ENCODE results near the gene PCDHGA3.
"Not testable (repeated sequence)": the region's sequence is repeated elsewhere in the genome, so short reads cannot be mapped to it uniquely, and the experiment has no call there.

PCDHGA3 gene

GRCh38 chr5:141383345-141383744, 39.7 kb downstream of the PCDHGA3 start:
- no peak for DNase-seq

DNA sequence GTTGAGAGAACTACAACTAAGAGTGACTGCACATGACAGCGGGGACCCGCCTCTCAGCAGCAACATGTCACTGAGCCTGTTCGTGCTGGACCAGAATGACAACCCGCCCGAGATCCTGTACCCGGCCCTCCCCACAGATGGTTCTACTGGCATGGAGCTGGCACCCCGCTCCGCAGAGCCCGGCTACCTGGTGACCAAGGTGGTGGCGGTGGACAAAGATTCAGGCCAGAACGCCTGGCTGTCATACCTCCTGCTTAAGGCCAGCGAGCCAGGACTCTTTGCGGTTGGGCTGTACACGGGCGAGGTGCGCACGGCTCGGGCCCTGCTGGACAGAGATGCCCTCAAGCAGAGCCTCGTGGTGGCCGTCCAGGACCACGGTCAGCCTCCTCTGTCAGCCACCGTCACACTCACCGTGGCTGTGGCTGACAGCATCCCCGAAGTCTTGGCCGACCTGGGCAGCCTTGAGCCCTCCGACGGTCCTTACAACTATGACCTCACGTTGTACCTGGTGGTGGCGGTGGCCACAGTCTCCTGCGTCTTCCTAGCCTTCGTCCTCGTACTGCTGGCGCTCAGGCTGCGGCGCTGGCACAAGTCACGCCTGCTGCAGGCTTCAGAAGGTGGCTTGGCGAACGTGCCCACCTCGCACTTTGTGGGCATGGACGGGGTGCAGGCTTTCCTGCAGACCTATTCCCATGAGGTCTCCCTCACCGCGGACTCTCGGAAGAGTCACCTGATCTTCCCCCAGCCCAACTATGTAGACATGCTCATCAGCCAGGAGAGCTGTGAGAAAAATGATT, 41.0 kb downstream of the PCDHGA3 start:
- DNase-seq, result no peak

DNA sequence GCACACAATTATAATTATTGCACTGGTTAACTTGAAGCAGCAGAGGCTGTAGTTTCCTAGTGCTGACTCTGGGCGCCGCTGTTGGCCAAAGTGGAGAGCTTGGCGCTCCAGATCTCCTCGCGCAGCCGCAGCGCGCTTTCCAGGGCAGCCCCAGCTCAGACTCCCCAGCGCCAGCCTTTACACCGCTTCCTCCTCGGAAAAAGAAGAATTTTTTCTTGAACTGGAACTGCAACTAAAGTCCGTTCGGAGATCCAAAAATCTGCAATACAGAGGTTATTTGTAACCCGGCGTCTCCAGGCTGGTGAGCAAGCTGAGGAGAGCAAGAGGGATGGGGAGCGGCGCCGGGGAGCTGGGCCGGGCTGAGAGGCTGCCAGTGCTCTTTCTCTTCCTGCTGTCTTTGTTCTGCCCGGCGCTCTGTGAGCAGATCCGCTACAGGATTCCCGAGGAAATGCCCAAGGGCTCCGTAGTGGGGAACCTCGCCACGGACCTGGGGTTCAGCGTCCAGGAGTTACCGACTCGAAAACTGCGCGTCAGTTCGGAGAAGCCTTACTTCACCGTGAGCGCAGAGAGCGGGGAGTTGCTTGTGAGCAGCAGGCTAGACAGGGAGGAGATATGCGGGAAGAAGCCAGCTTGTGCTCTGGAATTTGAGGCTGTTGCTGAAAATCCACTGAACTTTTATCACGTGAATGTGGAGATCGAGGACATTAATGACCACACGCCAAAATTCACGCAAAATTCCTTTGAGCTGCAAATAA, 44.1 kb downstream of the PCDHGA3 start, which contains the start of gene PCDHGB4:
Gene PCDHGB4, plus strand, starts transcription at position 142 of the 755 bp plus-strand sequence. Its CDS starts 187 bp downstream, at position 329.
- not testable (repeated sequence) for DNase-seq

DNA sequence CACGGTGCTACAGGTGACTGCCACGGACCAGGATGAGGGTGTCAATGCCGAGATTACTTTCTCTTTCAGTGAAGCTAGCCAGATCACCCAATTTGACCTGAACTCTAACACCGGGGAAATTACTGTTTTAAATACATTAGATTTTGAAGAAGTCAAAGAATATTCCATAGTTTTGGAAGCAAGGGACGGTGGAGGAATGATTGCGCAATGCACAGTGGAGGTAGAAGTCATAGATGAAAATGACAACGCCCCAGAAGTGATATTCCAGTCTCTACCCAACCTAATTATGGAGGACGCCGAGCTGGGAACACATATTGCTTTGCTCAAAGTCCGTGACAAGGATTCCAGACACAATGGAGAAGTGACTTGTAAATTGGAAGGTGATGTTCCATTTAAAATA, 45.0 kb downstream of the PCDHGA3 start:
- DNase-seq, result no peak

DNA sequence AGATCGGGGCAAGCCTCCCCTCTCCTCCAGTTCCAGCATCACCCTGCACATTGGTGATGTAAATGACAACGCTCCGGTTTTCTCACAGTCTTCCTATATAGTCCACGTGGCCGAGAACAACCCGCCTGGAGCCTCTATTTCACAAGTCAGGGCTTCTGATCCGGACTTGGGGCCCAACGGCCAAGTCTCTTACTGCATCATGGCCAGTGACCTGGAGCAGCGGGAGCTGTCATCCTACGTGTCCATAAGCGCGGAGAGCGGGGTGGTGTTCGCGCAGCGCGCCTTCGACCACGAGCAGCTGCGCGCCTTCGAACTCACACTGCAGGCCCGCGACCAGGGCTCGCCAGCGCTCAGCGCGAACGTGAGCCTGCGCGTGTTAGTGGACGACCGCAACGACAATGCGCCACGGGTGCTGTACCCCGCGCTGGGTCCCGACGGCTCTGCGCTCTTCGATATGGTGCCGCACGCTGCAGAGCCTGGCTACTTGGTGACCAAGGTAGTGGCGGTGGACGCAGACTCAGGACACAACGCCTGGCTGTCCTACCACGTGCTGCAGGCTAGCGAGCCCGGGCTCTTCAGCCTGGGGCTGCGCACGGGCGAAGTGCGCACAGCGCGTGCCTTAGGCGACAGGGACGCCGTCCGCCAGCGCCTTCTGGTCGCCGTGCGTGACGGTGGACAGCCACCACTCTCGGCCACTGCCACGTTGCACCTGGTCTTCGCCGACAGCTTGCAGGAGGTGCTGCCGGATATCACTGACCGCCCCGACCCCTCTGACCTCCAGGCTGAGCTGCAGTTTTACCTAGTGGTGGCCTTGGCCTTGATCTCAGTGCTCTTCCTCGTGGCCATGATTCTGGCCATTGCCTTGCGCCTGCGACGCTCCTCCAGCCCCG, 45.8 kb downstream of the PCDHGA3 start:
- DNase-seq, result no peak

DNA sequence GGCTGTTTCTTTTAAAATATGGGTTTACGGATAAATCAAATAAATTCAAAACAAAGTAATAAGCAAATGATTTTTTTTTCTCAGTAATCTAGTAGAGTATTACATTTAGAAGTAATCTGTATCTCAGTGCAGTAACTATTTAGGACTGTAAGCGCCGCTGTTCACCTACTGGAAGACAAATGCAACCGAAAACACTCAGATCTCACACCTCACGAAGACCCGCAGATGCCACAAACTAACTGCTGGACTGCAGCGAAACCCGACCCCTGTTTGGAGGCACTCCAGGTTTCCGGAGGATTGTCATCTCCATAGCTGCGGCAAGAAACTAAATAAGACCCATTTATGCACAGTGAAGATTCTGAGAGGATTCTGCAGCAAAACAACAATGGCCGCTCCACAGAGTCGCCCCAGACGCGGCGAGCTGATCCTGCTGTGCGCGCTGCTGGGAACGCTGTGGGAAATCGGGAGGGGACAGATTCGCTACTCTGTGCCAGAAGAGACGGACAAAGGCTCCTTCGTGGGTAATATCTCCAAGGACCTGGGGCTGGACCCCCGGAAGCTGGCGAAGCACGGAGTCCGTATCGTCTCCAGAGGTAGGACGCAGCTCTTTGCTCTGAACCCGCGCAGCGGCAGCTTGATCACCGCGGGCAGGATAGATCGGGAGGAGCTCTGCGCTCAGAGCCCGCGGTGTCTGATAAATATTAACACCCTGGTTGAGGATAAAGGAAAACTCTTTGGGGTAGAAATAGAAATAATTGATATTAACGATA, 49.0 kb downstream of the PCDHGA3 start, which contains the start of gene PCDHGA8:
Gene PCDHGA8, plus strand, starts transcription at position 205 of the 770 bp plus-strand sequence. Its CDS starts 181 bp downstream, at position 386.
- no peak for DNase-seq

- no peak for DNase-seq
Measured at GRCh38 chr5:141393267-141393666, 49.6 kb downstream of the PCDHGA3 start.

DNA sequence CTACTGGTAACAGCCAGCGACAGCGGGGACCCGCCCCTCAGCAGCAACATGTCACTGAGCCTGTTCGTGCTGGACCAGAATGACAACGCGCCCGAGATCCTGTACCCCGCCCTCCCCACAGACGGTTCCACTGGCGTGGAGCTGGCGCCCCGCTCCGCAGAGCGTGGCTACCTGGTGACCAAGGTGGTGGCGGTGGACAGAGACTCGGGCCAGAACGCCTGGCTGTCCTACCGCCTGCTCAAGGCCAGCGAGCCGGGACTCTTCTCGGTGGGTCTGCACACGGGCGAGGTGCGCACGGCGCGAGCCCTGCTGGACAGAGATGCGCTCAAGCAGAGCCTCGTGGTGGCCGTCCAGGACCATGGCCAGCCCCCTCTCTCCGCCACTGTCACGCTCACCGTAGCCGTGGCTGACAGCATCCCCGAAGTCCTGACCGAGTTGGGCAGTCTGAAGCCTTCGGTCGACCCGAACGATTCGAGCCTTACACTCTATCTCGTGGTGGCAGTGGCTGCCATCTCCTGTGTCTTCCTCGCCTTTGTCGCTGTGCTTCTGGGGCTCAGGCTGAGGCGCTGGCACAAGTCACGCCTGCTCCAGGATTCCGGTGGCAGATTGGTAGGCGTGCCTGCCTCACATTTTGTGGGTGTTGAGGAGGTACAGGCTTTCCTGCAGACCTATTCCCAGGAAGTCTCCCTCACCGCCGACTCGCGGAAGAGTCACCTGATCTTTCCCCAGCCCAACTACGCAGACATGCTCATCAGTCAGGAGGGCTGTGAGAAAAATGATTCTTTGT, 51.0 kb downstream of the PCDHGA3 start:
- DNase-seq, result not testable (repeated sequence)
